ENCODE data around the gene MUCL3. TPM values are rescaled to one million over a fixed set of nuclear protein-coding genes. Genes with fewer than 3 reads are reported as not detected.

Gene MUCL3
- total and polyA plus RNA-seq, 3 donors from 2014 or later = 0.19 to 0.45 TPM; not detected in 1

GRCh38 chr6:30912746-30913520 is 27.8 kb upstream of the MUCL3 start:
- Histone ChIP-seq H3K36me3 (ENCODE audit: low read depth, missing control alignments) (no peaks in the 10 kb centered on the region), H3K4me3 (no peak overlapping the region), H3K9me3 (no peaks in the 10 kb centered on the region), H3K27me3 (no peaks in the 10 kb centered on the region), H3K27ac (peak overlapping the region; percentile 92 to 93), H3K4me1 (peaks cover 30% of the 10 kb centered on the region)
- no peak for DNase-seq
- 63 to 72% methylated on average over 8 of the region's 8 CpGs for WGBS, 2 donors
- intact Hi-C loops (cut with DNase I; ENCODE audit: low total_unique reads) = no loop called here
- TF ChIP-seq CTCF (IDR thresholded peaks at IDR 0.05) = no peak

DNA sequence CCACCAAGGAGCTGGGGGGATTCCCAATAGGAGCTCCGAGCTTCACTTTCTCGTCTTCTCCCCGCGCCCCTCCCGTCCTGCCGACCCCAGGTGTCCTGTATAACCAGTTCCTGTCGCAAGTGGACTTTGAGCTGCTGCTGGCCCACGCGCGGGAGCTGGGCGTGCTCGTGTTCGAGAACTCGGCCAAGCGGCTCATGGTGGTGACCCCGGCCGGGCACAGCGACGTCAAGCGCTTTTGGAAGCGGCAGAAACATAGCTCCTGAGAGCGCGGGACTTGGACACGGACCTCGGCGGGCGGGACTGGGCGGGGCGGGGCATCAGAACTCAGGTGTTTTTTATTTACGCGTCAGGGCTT is 27.1 kb upstream of the MUCL3 start:
- intact Hi-C loops (cut with DNase I; ENCODE audit: low total_unique reads) = no loop called here
- Histone ChIP-seq H3K4me1 (peaks cover 28% of the 10 kb centered on the region), H3K9me3 (no peaks in the 10 kb centered on the region), H3K4me3 (peak overlapping the region; percentile 56 to 65), H3K36me3 (ENCODE audit: low read depth, missing control alignments) (no peaks in the 10 kb centered on the region), H3K27ac (peak overlapping the region; percentile 92 to 93), H3K27me3 (no peaks in the 10 kb centered on the region)
- TF ChIP-seq POLR2A (IDR thresholded peaks at IDR 0.05) = no peak
- no peak for TF ChIP-seq CTCF (IDR thresholded peaks at IDR 0.05)
- DNase-seq = no peak
- 2 to 7% methylated on average over 25 to 28 of the region's 31 CpGs for WGBS, 2 donors

DNA sequence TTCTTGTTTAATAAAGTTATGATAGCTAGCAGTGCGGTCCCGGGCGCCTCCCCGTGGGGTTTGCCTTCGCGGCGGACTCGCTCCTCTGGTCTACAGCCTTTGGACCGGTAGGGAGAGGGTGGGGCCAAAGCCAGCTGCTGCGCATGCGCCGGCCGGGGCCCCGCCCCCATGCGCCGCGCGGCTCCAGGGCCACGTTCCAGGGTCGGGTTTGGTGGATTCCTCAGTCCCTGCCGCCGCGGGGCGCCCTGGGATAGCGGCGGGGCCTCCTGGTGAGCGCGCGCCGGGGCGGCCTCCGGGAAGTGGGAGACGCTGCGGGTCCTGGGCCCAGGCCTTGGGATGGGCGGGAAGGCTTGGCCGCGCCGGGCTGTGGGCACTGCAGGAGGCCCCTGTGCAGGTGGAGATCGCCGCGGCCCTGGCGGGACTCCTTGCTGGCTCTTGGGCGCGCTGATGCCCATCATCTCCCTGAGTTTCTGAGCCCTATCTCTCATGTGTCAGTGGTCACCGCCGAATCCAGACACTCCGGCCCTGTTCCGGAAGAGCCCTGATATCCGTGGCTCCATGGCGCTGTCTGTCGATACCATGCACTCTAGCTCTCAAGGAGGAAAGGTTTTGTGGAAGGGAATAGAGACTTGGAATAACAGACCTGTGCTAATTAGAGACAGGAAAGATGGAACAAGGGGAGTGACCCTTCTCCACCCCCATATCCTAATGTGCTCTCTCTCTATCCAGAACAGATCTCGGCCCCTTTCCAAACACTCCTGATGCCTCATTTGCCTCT is 26.5 kb upstream of the MUCL3 start, which contains the start of gene VARS2:
Gene VARS2, plus strand, starts transcription at position 163 of the 778 bp plus-strand sequence. Its CDS starts 599 bp downstream, at position 762.
- TF ChIP-seq POLR2A (IDR thresholded peaks at IDR 0.05) = peak; percentile 33
- TF ChIP-seq CTCF (IDR thresholded peaks at IDR 0.05) = peak in 1 of 3 experiments; percentile 40
- H3K4me1 ChIP-seq = peaks cover 23% of the 10 kb centered on the region
- no peaks in the 10 kb centered on the region for H3K9me3 ChIP-seq
- intact Hi-C loops (cut with DNase I; ENCODE audit: low total_unique reads) = no loop called here
- no peaks in the 10 kb centered on the region for H3K36me3 ChIP-seq (ENCODE audit: low read depth, missing control alignments)
- 1 to 2% methylated on average over 13 to 52 of the region's 52 CpGs for WGBS, 2 donors
- peak; percentile 93 for DNase-seq
- H3K27ac ChIP-seq = peak within 1 kb of the TSS; percentile 92 to 93
- peak within 1 kb of the TSS; percentile 56 to 65 for H3K4me3 ChIP-seq
- H3K27me3 ChIP-seq = no peaks in the 10 kb centered on the region

GRCh38 chr6:30914854-30915590 is 25.8 kb upstream of the MUCL3 start:
- no peak for TF ChIP-seq POLR2A (IDR thresholded peaks at IDR 0.05)
- no peak for TF ChIP-seq CTCF (IDR thresholded peaks at IDR 0.05)
- 9 to 20% methylated on average over 17 of the region's 17 CpGs for WGBS, 2 donors
- Histone ChIP-seq H3K27ac (peak overlapping the region; percentile 92 to 93), H3K27me3 (no peaks in the 10 kb centered on the region), H3K4me1 (peaks cover 22% of the 10 kb centered on the region), H3K9me3 (no peaks in the 10 kb centered on the region), H3K4me3 (peak overlapping the region; percentile 56 to 65), H3K36me3 (ENCODE audit: low read depth, missing control alignments) (no peaks in the 10 kb centered on the region)
- intact Hi-C loops (cut with DNase I; ENCODE audit: low total_unique reads) = loop anchor here (5.0 kb wide), 1 partner anchor 152 kb away; no protein-coding TSS in a partner anchor
- no peak for DNase-seq
